Epithelial cell of esophagus (primary cell): Measurements from ENCODE around the gene ZNF205.
A peak's percentile ranks its signal among the peaks of the same experiment; 100 is the strongest.

ENCODE experiments used
- DNase-seq: peaks from one replicate; pipeline ENCODE4 v3.0.0; 2010; ENCODE audit warnings: low read depth
- H3K4me3 ChIP-seq: 2 replicates; pipeline ENCODE4 v1.5.1; 2011; ENCODE audit warnings: mild to moderate bottlenecking, low read length, control low read depth
- CTCF ChIP-seq: IDR thresholded peaks from 2 replicates; pipeline ENCODE4 v1.5.1; 2011; ENCODE audit warnings: low read depth, mild to moderate bottlenecking, low read length, control low read depth, inconsistent platforms; ENCODE audit not compliant: insufficient read depth; ENCODE audit errors: missing control alignments

Gene ZNF205

GRCh38 chr16:3099732-3100499, 12.5 kb upstream of the ZNF205 start:
- peak overlapping the region; percentile 22 for H3K4me3 ChIP-seq
- TF ChIP-seq CTCF, result no peak
- DNase-seq, result peak; percentile 97

- DNase-seq, result peak; percentile 41
- TF ChIP-seq CTCF, result peak; percentile 61
- no peak overlapping the region for H3K4me3 ChIP-seq
Observed at GRCh38 chr16:3101018-3101840, 11.2 kb upstream of the ZNF205 start.

GRCh38 chr16:3101841-3102470, 10.4 kb upstream of the ZNF205 start:
- H3K4me3 ChIP-seq, result no peak overlapping the region
- no peak for DNase-seq
- TF ChIP-seq CTCF, result no peak

GRCh38 chr16:3106205-3106928, 6.0 kb upstream of the ZNF205 start:
- TF ChIP-seq CTCF, result no peak
- peak; percentile 94 for DNase-seq
- peak overlapping the region; percentile 73 for H3K4me3 ChIP-seq

- TF ChIP-seq CTCF, result no peak
- DNase-seq, result no peak
- peak overlapping the region; percentile 97 for H3K4me3 ChIP-seq
Observed at GRCh38 chr16:3112881-3113574, 642 bp downstream of the ZNF205 start.

- DNase-seq, result no peak
- no peak for TF ChIP-seq CTCF
- peak overlapping the region; percentile 97 for H3K4me3 ChIP-seq
Observed at GRCh38 chr16:3113765-3114479, 1.5 kb downstream of the ZNF205 start.
